Erythroblast (primary cell): ENCODE data around the gene GSTA5.

Experiments used
- GATA1 ChIP-seq: IDR thresholded peaks from 2 replicates; pipeline ENCODE4 v1.6.1; 2011; ENCODE audit warnings: low read depth, mild to moderate bottlenecking, control low read depth, low read length, moderate library complexity
- POLR2A ChIP-seq: IDR thresholded peaks from 2 replicates; pipeline ENCODE4 v1.6.1; 2011; ENCODE audit warnings: mild to moderate bottlenecking, low read length

- TF ChIP-seq POLR2A, result no peak
- no peak for TF ChIP-seq GATA1
Observed at GRCh38 chr6:52877168-52877567, 36.6 kb upstream of the GSTA5 start.
